Keratinocyte (primary cell): ENCODE data around the gene NCS1. TPM values are rescaled to one million over a fixed set of nuclear protein-coding genes. Genes with fewer than 3 reads are reported as not detected.

Source experiments
- DNase-seq: peaks from one replicate; pipeline ENCODE4 v3.0.0-alpha.2; 2011; ENCODE audit warnings: low read depth, missing footprints, low spot score
- FAIRE-seq: peaks from 2 replicates; lab custom pipeline; 2011; peaks lifted over from hg19 to GRCh38; lab: Jason Lieb, UNC
- H2AFZ ChIP-seq: 2 replicates; pipeline ENCODE4 v1.6.0; 2012; ENCODE audit warnings: low read length, control low read depth, inconsistent platforms; ENCODE audit not compliant: control insufficient read depth
- H3K27ac ChIP-seq: 2 replicates; pipeline ENCODE4 v1.5.1; 2011; ENCODE audit warnings: low read length; ENCODE audit not compliant: control insufficient read depth, insufficient read depth
- H3K27me3 ChIP-seq: 3 replicates; pipeline ENCODE4 v1.6.0; 2011; ENCODE audit warnings: low read length; ENCODE audit not compliant: control insufficient read depth, insufficient read depth; ENCODE audit errors: extremely low read depth
- H3K36me3 ChIP-seq, 2 experiments: 2 replicates in 1 of 2; 3 replicates in 1 of 2; pipeline ENCODE4 v1.5.1; 2011; ENCODE audit warnings: low read length in 2 of 2, mild to moderate bottlenecking in 1 of 2; ENCODE audit not compliant: control insufficient read depth in 2 of 2, insufficient read depth in 2 of 2; ENCODE audit errors: extremely low read depth in 1 of 2
- H3K4me1 ChIP-seq: 3 replicates; pipeline ENCODE4 v1.5.1; 2011; ENCODE audit warnings: low read length; ENCODE audit not compliant: control insufficient read depth, insufficient read depth; ENCODE audit errors: extremely low read depth
- H3K4me2 ChIP-seq: 3 replicates; pipeline ENCODE4 v1.6.0; 2011; ENCODE audit warnings: low read depth, low read length; ENCODE audit not compliant: control insufficient read depth, insufficient read depth; ENCODE audit errors: extremely low read depth
- H3K4me3 ChIP-seq, 3 experiments: fragments of 200-600 bp in 1 of 3; sonication (generic) in 1 of 3; 2 replicates in 2 of 3; 3 replicates in 1 of 3; pipeline ENCODE4 v1.5.1; 2011 to 2016; ENCODE audit warnings: low read length in 3 of 3, mild to moderate bottlenecking in 3 of 3, control low read depth in 2 of 3, inconsistent platforms in 1 of 3, low read depth in 1 of 3, mixed read lengths in 1 of 3, mixed run types in 1 of 3, moderate library complexity in 1 of 3; ENCODE audit not compliant: control insufficient read depth in 2 of 3, insufficient read depth in 2 of 3; ENCODE audit errors: extremely low read depth in 1 of 3
- H3K79me2 ChIP-seq: 2 replicates; pipeline ENCODE4 v1.6.0; 2012; ENCODE audit warnings: low read length; ENCODE audit not compliant: control insufficient read depth, insufficient read depth
- H3K9ac ChIP-seq: 3 replicates; pipeline ENCODE4 v1.6.0; 2011; ENCODE audit warnings: low read length; ENCODE audit not compliant: control insufficient read depth, insufficient read depth; ENCODE audit errors: extremely low read depth
- H3K9me1 ChIP-seq: 3 replicates; pipeline ENCODE4 v1.6.0; 2011; ENCODE audit warnings: low read length; ENCODE audit not compliant: control insufficient read depth, insufficient read depth; ENCODE audit errors: extremely low read depth
- H3K9me3 ChIP-seq: 2 replicates; pipeline ENCODE4 v1.5.1; 2012; ENCODE audit warnings: low read depth, low read length; ENCODE audit not compliant: control insufficient read depth
- H4K20me1 ChIP-seq: 3 replicates; pipeline ENCODE4 v1.6.0; 2011; ENCODE audit warnings: low read length; ENCODE audit not compliant: control insufficient read depth, insufficient read depth; ENCODE audit errors: extremely low read depth
- CTCF ChIP-seq, 3 experiments: IDR thresholded peaks in 1 of 3; conservative IDR thresholded peaks in 1 of 3; optimal IDR thresholded peaks in 1 of 3; 2 replicates in 2 of 3; 3 replicates in 1 of 3; pipeline versions ENCODE3 to v1.5.1; 2011; ENCODE audit warnings: low read length in 3 of 3, mild to moderate bottlenecking in 3 of 3, moderate library complexity in 2 of 3, control low read depth in 1 of 3, inconsistent platforms in 1 of 3; ENCODE audit not compliant: insufficient read depth in 2 of 3; ENCODE audit errors: extremely low read depth in 1 of 3
- EZH2 ChIP-seq: IDR thresholded peaks from one replicate; pipeline ENCODE4 v1.6.1; 2012; ENCODE audit warnings: inconsistent platforms, mild to moderate bottlenecking, low read length, moderate library complexity
- dilution Hi-C: fragments of 300-500 bp; cut with MboI; formaldehyde crosslinking; loops from one replicate; pipeline ENCODE4 v1.7.0; 2020; ENCODE audit warnings: low sequenced_read_pairs; ENCODE audit not compliant: extremely low pct_ligation_motif_present
- polyA plus RNA-seq, 5 experiments: library from polyadenylated mRNA; depleted of rRNA in 3 of 5; stranded (reverse) in 3 of 5; stranded (forward) in 1 of 5; unstranded in 1 of 5; fragments of >200 nt; gene quantifications; 1 replicate in 1 of 5; 2 replicates in 3 of 5; 3 replicates in 1 of 5; pipeline versions ENCODE4 v1.2.1 to v1.2.3, GENCODE V29; 2011 to 2012; ENCODE audit warnings: missing spikeins in 2 of 5, low read depth in 1 of 5, low replicate concordance in 1 of 5

Gene NCS1
- polyA plus RNA-seq, 1 donor (not counting 4 experiments of a cell fraction or from before 2014, with no cell fraction given): 49.1 TPM

- Histone ChIP-seq H3K9me1 (no peaks in the 10 kb centered on the region), H3K4me2 (peak overlapping the region; percentile 78), H3K79me2 (no peaks in the 10 kb centered on the region), H3K9ac (peak overlapping the region; percentile 17), H2AFZ (peak overlapping the region; percentile 64), H3K27ac (peak overlapping the region; percentile 61), H3K4me1 (peaks cover 36% of the 10 kb centered on the region), H3K36me3 (peaks cover 0 to 3% of the 10 kb centered on the region in 2 experiments), H3K27me3 (no peaks in the 10 kb centered on the region), H4K20me1 (no peaks in the 10 kb centered on the region), H3K4me3 (no peak overlapping the region), H3K9me3 (no peaks in the 10 kb centered on the region)
- FAIRE-seq (no peak), DNase-seq (no peak)
- TF ChIP-seq EZH2 (no peak), CTCF (optimal IDR thresholded peaks at IDR 0.05 in 1 of 3, IDR thresholded peaks at IDR 0.05 in 1 of 3, conservative IDR thresholded peaks at IDR 0.05 in 1 of 3; ENCODE audit: extremely low read depth in 1 of 3, insufficient read depth in 2 of 3, low read length in 3 of 3) (no peak)
- dilution Hi-C loops: no loop called here
Measured at GRCh38 chr9:130139251-130139650, 33.0 kb upstream of the NCS1 start.

DNA sequence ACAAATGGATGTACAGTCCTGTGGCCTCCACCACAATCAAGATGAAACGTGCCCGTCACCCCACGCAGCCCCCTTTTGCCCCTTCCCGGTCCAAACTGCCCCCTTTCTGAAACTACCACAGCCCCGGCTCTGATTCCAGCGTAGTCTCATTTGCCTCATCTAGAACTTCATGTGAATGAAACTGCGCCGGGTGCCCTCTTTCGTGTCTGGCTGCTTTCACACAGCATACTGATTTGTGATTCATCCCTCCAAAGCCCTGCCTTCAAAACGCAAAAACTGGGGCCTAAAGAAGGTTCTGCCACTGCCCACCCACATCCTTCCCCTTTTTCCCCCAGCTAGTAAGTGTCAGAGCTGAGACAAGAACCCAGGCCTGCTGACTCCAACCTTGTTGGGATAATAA is 31.5 kb upstream of the NCS1 start:
- no peak overlapping the region for H3K9ac ChIP-seq
- no peaks in the 10 kb centered on the region for H3K9me3 ChIP-seq
- H3K79me2 ChIP-seq: no peaks in the 10 kb centered on the region
- DNase-seq (no peak), FAIRE-seq (no peak)
- H2AFZ ChIP-seq: no peak overlapping the region
- H4K20me1 ChIP-seq: no peaks in the 10 kb centered on the region
- H3K27me3 ChIP-seq: no peaks in the 10 kb centered on the region
- H3K36me3 ChIP-seq: no peaks in the 10 kb centered on the region
- peaks cover 36% of the 10 kb centered on the region for H3K4me1 ChIP-seq
- H3K9me1 ChIP-seq: no peaks in the 10 kb centered on the region
- dilution Hi-C loops: no loop called here
- H3K4me2 ChIP-seq: no peak overlapping the region
- no peak overlapping the region for H3K4me3 ChIP-seq
- H3K27ac ChIP-seq: no peak overlapping the region
- TF ChIP-seq EZH2 (no peak), CTCF (optimal IDR thresholded peaks at IDR 0.05 in 1 of 3, IDR thresholded peaks at IDR 0.05 in 1 of 3, conservative IDR thresholded peaks at IDR 0.05 in 1 of 3; ENCODE audit: extremely low read depth in 1 of 3, insufficient read depth in 2 of 3, low read length in 3 of 3) (no peak)
